Breast epithelium (tissue), 4 donors: ENCODE data around the gene ASIP. TPM values are rescaled to one million over a fixed set of nuclear protein-coding genes. Genes with fewer than 3 reads are reported as not detected.

Experiments used
- DNase-seq, 2 donors: peaks; one replicate each; pipeline ENCODE4 v3.0.0-alpha.2; 2019; ENCODE audit warnings: low spot score in 2 of 2
- H3K27ac ChIP-seq, 2 donors: fragments of 200-600 bp; sonication (generic) in 1 of 2; one replicate each; pipeline ENCODE4 v1.5.1; 2016 to 2019; ENCODE audit warnings: mild to moderate bottlenecking in 1 of 2
- H3K27me3 ChIP-seq, 2 donors: fragments of 200-600 bp; sonication (generic) in 1 of 2; one replicate each; pipeline versions ENCODE4 v1.5.1 to v1.6.0; 2017 to 2019; ENCODE audit warnings: control low read depth in 1 of 2, mild to moderate bottlenecking in 1 of 2
- H3K36me3 ChIP-seq: fragments of 200-600 bp; one replicate; pipeline ENCODE4 v1.5.1; 2019
- H3K4me1 ChIP-seq, 2 donors: fragments of 200-600 bp; sonication (generic); one replicate each; pipeline ENCODE4 v1.5.1; 2016 to 2019; ENCODE audit warnings: control low read depth in 1 of 2
- H3K4me3 ChIP-seq, 3 donors: fragments of 200-600 bp; sonication (generic); 1 replicate in 2 of 3; 2 replicates in 1 of 3; pipeline ENCODE4 v1.5.1; 2016 to 2019; ENCODE audit warnings: mild to moderate bottlenecking in 3 of 3, moderate library complexity in 2 of 3
- H3K9me3 ChIP-seq, 2 donors: fragments of 200-600 bp; sonication (generic) in 1 of 2; one replicate each; pipeline ENCODE4 v1.5.1; 2016 to 2019; ENCODE audit warnings: control low read depth in 1 of 2
- CTCF ChIP-seq, 3 donors: fragments of 450-650 bp; IDR thresholded peaks; one replicate each; pipeline ENCODE4 v1.5.1; 2016 to 2017; ENCODE audit warnings: antibody characterized with exemption in 3 of 3, mild to moderate bottlenecking in 3 of 3, moderate library complexity in 3 of 3
- POLR2A ChIP-seq: fragments of 450-650 bp; IDR thresholded peaks from one replicate; pipeline ENCODE4 v1.6.1; 2016; ENCODE audit warnings: antibody characterized with exemption, mild to moderate bottlenecking, moderate library complexity
- POLR2AphosphoS5 ChIP-seq, 3 donors: sonication (generic); formaldehyde crosslinking; IDR thresholded peaks; one replicate each; pipeline ENCODE4 v1.6.1; 2017; ENCODE audit warnings: antibody characterized with exemption in 3 of 3
- intact Hi-C: fragments of 100-400 bp; cut with DNase I; formaldehyde crosslinking; loops from one replicate; pipeline ENCODE4 v1.15.1; 2023; ENCODE audit warnings: low total_unique reads
- total RNA-seq, 3 donors: library from RNA; depleted of rRNA; stranded (reverse); fragments of >200 nt; gene quantifications; one replicate each; pipeline ENCODE4 v1.1.0, GENCODE V29; 2016

ASIP gene
- total RNA-seq, 3 donors from 2014 or later, result 0.96 TPM; not detected in 2

GRCh38 chr20:34290471-34290870, 49.2 kb downstream of the ASIP start:
- DNase-seq, result no peak
- no peaks in the 10 kb centered on the region for H3K27me3 ChIP-seq
- H3K27ac ChIP-seq, result no peak overlapping the region
- H3K4me3 ChIP-seq, result no peak overlapping the region
- intact Hi-C loops, result no loop called here
- TF ChIP-seq POLR2AphosphoS5 (IDR thresholded peaks at IDR 0.05) (no peak), POLR2A (no peak), CTCF (IDR thresholded peaks at IDR 0.05) (no peak)
- no peaks in the 10 kb centered on the region for H3K36me3 ChIP-seq
- no peaks in the 10 kb centered on the region for H3K9me3 ChIP-seq
- no peaks in the 10 kb centered on the region for H3K4me1 ChIP-seq

GRCh38 chr20:34292496-34292895, 51.3 kb downstream of the ASIP start:
- DNase-seq, result no peak
- intact Hi-C loops, result no loop called here
- Histone ChIP-seq H3K36me3 (no peaks in the 10 kb centered on the region), H3K4me1 (no peaks in the 10 kb centered on the region), H3K9me3 (no peaks in the 10 kb centered on the region), H3K27me3 (no peaks in the 10 kb centered on the region), H3K4me3 (no peak overlapping the region), H3K27ac (no peak overlapping the region)
- TF ChIP-seq POLR2A, result no peak
- no peak for TF ChIP-seq POLR2AphosphoS5 (IDR thresholded peaks at IDR 0.05)
- no peak for TF ChIP-seq CTCF (IDR thresholded peaks at IDR 0.05)

GRCh38 chr20:34293119-34293518, 51.9 kb downstream of the ASIP start:
- Histone ChIP-seq H3K4me3 (no peak overlapping the region), H3K9me3 (no peaks in the 10 kb centered on the region), H3K36me3 (no peaks in the 10 kb centered on the region), H3K4me1 (no peaks in the 10 kb centered on the region), H3K27me3 (no peaks in the 10 kb centered on the region), H3K27ac (no peak overlapping the region)
- no peak for DNase-seq
- TF ChIP-seq POLR2A (no peak), CTCF (IDR thresholded peaks at IDR 0.05) (no peak), POLR2AphosphoS5 (IDR thresholded peaks at IDR 0.05) (no peak)
- intact Hi-C loops, result no loop called here

- Histone ChIP-seq H3K4me1 (no peaks in the 10 kb centered on the region), H3K4me3 (no peak overlapping the region), H3K36me3 (no peaks in the 10 kb centered on the region), H3K9me3 (no peaks in the 10 kb centered on the region), H3K27me3 (no peaks in the 10 kb centered on the region), H3K27ac (no peak overlapping the region)
- no peak for DNase-seq
- TF ChIP-seq POLR2AphosphoS5 (IDR thresholded peaks at IDR 0.05) (no peak), CTCF (IDR thresholded peaks at IDR 0.05) (no peak), POLR2A (no peak)
- intact Hi-C loops, result no loop called here
These were observed 52.4 kb downstream of the ASIP start for GRCh38 chr20:34293589-34293988.

- Histone ChIP-seq H3K27ac (no peak overlapping the region), H3K4me3 (no peak overlapping the region), H3K27me3 (no peaks in the 10 kb centered on the region), H3K36me3 (no peaks in the 10 kb centered on the region), H3K9me3 (no peaks in the 10 kb centered on the region), H3K4me1 (no peaks in the 10 kb centered on the region)
- intact Hi-C loops, result no loop called here
- no peak for DNase-seq
- no peak for TF ChIP-seq CTCF (IDR thresholded peaks at IDR 0.05)
- no peak for TF ChIP-seq POLR2AphosphoS5 (IDR thresholded peaks at IDR 0.05)
- no peak for TF ChIP-seq POLR2A
These were observed 53.3 kb downstream of the ASIP start for GRCh38 chr20:34294563-34294962.
